ENCODE measurements around the gene NR0B2. TPM values are rescaled to one million over a fixed set of nuclear protein-coding genes. Genes with fewer than 3 reads are reported as not detected.
"Not testable (repeated sequence)": the region's sequence is repeated elsewhere in the genome, so short reads cannot be mapped to it uniquely, and the experiment has no call there.

NR0B2 gene
- total RNA-seq, 2 donors from 2014 or later: not detected

GRCh38 chr1:26900001-26900814 lies 13.6 kb downstream of the NR0B2 start, which contains the start of gene GPATCH3:
Gene GPATCH3 (minus strand): TSS chr1:26900467. CDS start chr1:26900442, 25 bp downstream.
- peak; percentile 97 for DNase-seq (ENCODE audit: low spot score)
- intact Hi-C loops (cut with DNase I): no loop called here

- intact Hi-C loops (cut with DNase I): no loop called here
- DNase-seq (ENCODE audit: low spot score): peak; percentile 66
Measured at GRCh38 chr1:26897351-26897750, 16.4 kb downstream of the NR0B2 start.

GRCh38 chr1:26894263-26894662 lies 19.5 kb downstream of the NR0B2 start:
- intact Hi-C loops (cut with DNase I): no loop called here
- DNase-seq (ENCODE audit: low spot score): peak; percentile 32

- no peak for DNase-seq (ENCODE audit: low spot score)
- intact Hi-C loops (cut with DNase I): no loop called here
Measured at GRCh38 chr1:26890467-26890796, 23.3 kb downstream of the NR0B2 start.

- peak; percentile 93 for DNase-seq (ENCODE audit: low spot score)
- intact Hi-C loops (cut with DNase I): loop anchor here in 1 of 2 donors (10.0 kb wide), 1 partner anchor 285 kb away; no protein-coding TSS in a partner anchor
Measured at GRCh38 chr1:26889551-26890466, 24.0 kb downstream of the NR0B2 start, which contains the start of gene GPN2. Gene GPN2 (minus strand): TSS chr1:26890283. CDS start chr1:26890096, 187 bp downstream.

GRCh38 chr1:26888231-26888630 lies 25.5 kb downstream of the NR0B2 start:
- DNase-seq (ENCODE audit: low spot score): peak; percentile 10
- intact Hi-C loops (cut with DNase I): loop anchor here in 1 of 2 donors (10.0 kb wide), 1 partner anchor 283 kb away; no protein-coding TSS in a partner anchor

GRCh38 chr1:26887125-26887524 lies 26.6 kb downstream of the NR0B2 start:
- peak; percentile 10 for DNase-seq (ENCODE audit: low spot score)
- intact Hi-C loops (cut with DNase I): loop anchor here in 1 of 2 donors (10.0 kb wide), 1 partner anchor 282 kb away; no protein-coding TSS in a partner anchor

- intact Hi-C loops (cut with DNase I): loop anchor here in 1 of 2 donors (10.0 kb wide), 1 partner anchor 278 kb away; no protein-coding TSS in a partner anchor
- DNase-seq (ENCODE audit: low spot score): peak; percentile 18
Measured at GRCh38 chr1:26882696-26883463, 30.9 kb downstream of the NR0B2 start.

- intact Hi-C loops (cut with DNase I): loop anchor here in 1 of 2 donors (10.0 kb wide), 1 partner anchor 277 kb away; no protein-coding TSS in a partner anchor
- DNase-seq (ENCODE audit: low spot score): peak; percentile 19
Measured at GRCh38 chr1:26881611-26882010, 32.2 kb downstream of the NR0B2 start.

- intact Hi-C loops (cut with DNase I): loop anchor here (1.0 to 10.0 kb wide), 3 partner anchors 65 to 275 kb away; no protein-coding TSS in a partner anchor
- DNase-seq (ENCODE audit: low spot score): peak; percentile 6
Measured at GRCh38 chr1:26879793-26880192, 34.0 kb downstream of the NR0B2 start.

GRCh38 chr1:26877326-26877725 lies 36.4 kb downstream of the NR0B2 start:
- intact Hi-C loops (cut with DNase I): loop anchor here in 1 of 2 donors (10.0 kb wide), 1 partner anchor 63 kb away; no protein-coding TSS in a partner anchor
- no peak for DNase-seq (ENCODE audit: low spot score)

GRCh38 chr1:26874896-26875295 lies 38.9 kb downstream of the NR0B2 start:
- intact Hi-C loops (cut with DNase I): loop anchor here in 1 of 2 donors (2.0 to 10.0 kb wide), 2 partner anchors 20 to 60 kb away; no protein-coding TSS in a partner anchor
- DNase-seq (ENCODE audit: low spot score): no peak

- DNase-seq (ENCODE audit: low spot score): not testable (repeated sequence)
- intact Hi-C loops (cut with DNase I): loop anchor here in 1 of 2 donors (10.0 kb wide), 1 partner anchor 58 kb away; no protein-coding TSS in a partner anchor
Measured at GRCh38 chr1:26873097-26873496, 40.7 kb downstream of the NR0B2 start.

- DNase-seq (ENCODE audit: low spot score): peak; percentile 99
- intact Hi-C loops (cut with DNase I): loop anchor here in 1 of 2 donors (10.0 kb wide), 1 partner anchor 1200 kb away; no protein-coding TSS in a partner anchor
Measured at GRCh38 chr1:26864610-26865480, 48.9 kb downstream of the NR0B2 start.

- no peak for DNase-seq (ENCODE audit: low spot score)
- intact Hi-C loops (cut with DNase I): loop anchor here in 1 of 2 donors (10.0 kb wide), 1 partner anchor 1201 kb away; no protein-coding TSS in a partner anchor
Measured at GRCh38 chr1:26863685-26864077, 50.1 kb downstream of the NR0B2 start.

- DNase-seq (ENCODE audit: low spot score): peak; percentile 85
- intact Hi-C loops (cut with DNase I): loop anchor here in 1 of 2 donors (10.0 kb wide), 1 partner anchor 1202 kb away; no protein-coding TSS in a partner anchor
Measured at GRCh38 chr1:26862781-26863684, 50.7 kb downstream of the NR0B2 start, which contains the start of gene SFN. Gene SFN (plus strand): TSS chr1:26863149. CDS start chr1:26863213, 64 bp downstream.
